Muscle of back (tissue), 13 donors: ENCODE data around the gene NDUFA7. TPM values are rescaled to one million over a fixed set of nuclear protein-coding genes. Genes with fewer than 3 reads are reported as not detected.
"Not testable (repeated sequence)": the region's sequence is repeated elsewhere in the genome, so short reads cannot be mapped to it uniquely, and the experiment has no call there.

Experiments
- DNase-seq, 3 donors: peaks; one replicate each; pipeline versions ENCODE4 v3.0.0 to v3.0.0-alpha.2; 2013
- long read RNA-seq, 9 donors: transcript quantifications; one replicate each; lab custom pipeline, GENCODE V29; 2026
- polyA plus RNA-seq, 10 donors: library from polyadenylated mRNA; unstranded; fragments of 120-200 nt; gene quantifications; one replicate each; pipeline ENCODE4 v1.2.1, GENCODE V29; 2013; ENCODE audit not compliant: insufficient read length in 10 of 10

NDUFA7 gene
- polyA plus RNA-seq = 10 to 100 TPM; 26.3 to 56.8 (median 43.9) TPM
- long read RNA-seq, donor 1, transcript NDUFA7-205 (2 exons, 547 nt) = minor isoform, 8 of 59 reads
- long read RNA-seq, donor 1, transcript NDUFA7-201 (4 exons, 601 nt) = major isoform, 51 of 59 reads
- long read RNA-seq, donor 1, partial matches to known transcripts = 0 of 59 reads
- long read RNA-seq, donor 1, other reads (novel, unspliced or antisense) = 0 of 59 reads
- long read RNA-seq, donor 2, transcript NDUFA7-201 (4 exons, 601 nt) = major isoform, 58 of 59 reads
- long read RNA-seq, donor 2, partial matches to known transcripts = 0 of 59 reads
- long read RNA-seq, donor 2, other reads (novel, unspliced or antisense) = 0 of 59 reads
- long read RNA-seq, donor 3 = 0 reads
- long read RNA-seq, donor 4, transcript NDUFA7-201 (4 exons, 601 nt) = major isoform, 28 of 29 reads
- long read RNA-seq, donor 4, partial matches to known transcripts = 0 of 29 reads
- long read RNA-seq, donor 4, other reads (novel, unspliced or antisense) = 0 of 29 reads
- long read RNA-seq, donor 5, transcript NDUFA7-201 (4 exons, 601 nt) = major isoform, 63 of 74 reads
- long read RNA-seq, donor 5, transcript NDUFA7-205 (2 exons, 547 nt) = minor isoform, 6 of 74 reads
- long read RNA-seq, donor 5, partial matches to known transcripts = 5 of 74 reads
- long read RNA-seq, donor 5, other reads (novel, unspliced or antisense) = 0 of 74 reads
- long read RNA-seq, donor 6, transcript NDUFA7-201 (4 exons, 601 nt) = major isoform, 34 of 40 reads
- long read RNA-seq, donor 6, transcript NDUFA7-205 (2 exons, 547 nt) = minor isoform, 6 of 40 reads
- long read RNA-seq, donor 6, partial matches to known transcripts = 0 of 40 reads
- long read RNA-seq, donor 6, other reads (novel, unspliced or antisense) = 0 of 40 reads
- long read RNA-seq, donor 7, transcript NDUFA7-201 (4 exons, 601 nt) = major isoform, 25 of 30 reads
- long read RNA-seq, donor 7, transcript NDUFA7-205 (2 exons, 547 nt) = minor isoform, 5 of 30 reads
- long read RNA-seq, donor 7, partial matches to known transcripts = 0 of 30 reads
- long read RNA-seq, donor 7, other reads (novel, unspliced or antisense) = 0 of 30 reads
- long read RNA-seq, donor 8, transcript NDUFA7-201 (4 exons, 601 nt) = major isoform, 25 of 27 reads
- long read RNA-seq, donor 8, partial matches to known transcripts = 0 of 27 reads
- long read RNA-seq, donor 8, other reads (novel, unspliced or antisense) = 0 of 27 reads
- long read RNA-seq, donor 9, transcript NDUFA7-201 (4 exons, 601 nt) = major isoform, 8 of 8 reads
- long read RNA-seq, donor 9, partial matches to known transcripts = 0 of 8 reads
- long read RNA-seq, donor 9, other reads (novel, unspliced or antisense) = 0 of 8 reads

GRCh38 chr19:8321067-8321985 lies at the start of gene NDUFA7, which contains the start of gene RPS28:
Gene NDUFA7 (minus strand): TSS chr19:8321375. CDS start chr19:8321358, 17 bp downstream.
Gene RPS28 (plus strand): TSS chr19:8321496. CDS start chr19:8321531, 35 bp downstream.
- peak; percentile 97 to 98 (median 98) for DNase-seq

GRCh38 chr19:8370176-8371010 lies 49.2 kb upstream of the NDUFA7 start:
- peak in 1 of 3 donors; percentile 37 for DNase-seq

GRCh38 chr19:8367327-8368001 lies 46.3 kb upstream of the NDUFA7 start:
- peak; percentile 86 to 94 (median 90) for DNase-seq

- no peak for DNase-seq
These were observed 45.8 kb upstream of the NDUFA7 start for GRCh38 chr19:8366961-8367326.

- peak in 1 of 3 donors; percentile 22 for DNase-seq
These were observed 45.0 kb upstream of the NDUFA7 start for GRCh38 chr19:8366121-8366581.

GRCh38 chr19:8363803-8364771 lies 42.9 kb upstream of the NDUFA7 start, which contains the start of gene ANGPTL4:
Gene ANGPTL4 (plus strand): TSS chr19:8364155. CDS start chr19:8364322, 167 bp downstream.
- DNase-seq = peak in 2 of 3 donors; percentile 70 to 81

- DNase-seq = peak; percentile 90 to 94 (median 91)
These were observed 41.0 kb upstream of the NDUFA7 start for GRCh38 chr19:8361921-8362793.

GRCh38 chr19:8360196-8360595 lies 39.0 kb upstream of the NDUFA7 start:
- DNase-seq = no peak

GRCh38 chr19:8358948-8359347 lies 37.8 kb upstream of the NDUFA7 start:
- no peak for DNase-seq

- no peak for DNase-seq
These were observed 35.9 kb upstream of the NDUFA7 start for GRCh38 chr19:8357007-8357521.

GRCh38 chr19:8355631-8356402 lies 34.6 kb upstream of the NDUFA7 start:
- peak in 1 of 3 donors; percentile 59 for DNase-seq

- not testable (repeated sequence) for DNase-seq
These were observed 31.7 kb upstream of the NDUFA7 start for GRCh38 chr19:8352845-8353244.

- peak in 1 of 3 donors; percentile 40 for DNase-seq
These were observed 31.1 kb upstream of the NDUFA7 start for GRCh38 chr19:8352134-8352827.

GRCh38 chr19:8349629-8350372 lies 28.6 kb upstream of the NDUFA7 start:
- not testable (repeated sequence) for DNase-seq
